SK-N-SH (cell line): ENCODE data around the gene GCN1. TPM values are rescaled to one million over a fixed set of nuclear protein-coding genes. Genes with fewer than 3 reads are reported as not detected.

ENCODE experiments used
- CTCF ChIA-PET: fragments of 300-600, 350-600 bp; formaldehyde crosslinking; extraction: SDS; loops from one replicate; lab custom pipeline; 2021; lab: Yijun Ruan, JAX
- POLR2A ChIA-PET: fragments of 350-600 bp; sonication (Branson Sonifier 250); formaldehyde crosslinking; extraction: SDS; loops from one replicate; lab custom pipeline; 2020; ENCODE audit warnings: antibody characterized with exemption, inconsistent platforms; lab: Yijun Ruan, JAX
- DNase-seq: peaks from one replicate; pipeline ENCODE4 v3.0.0; 2012
- H2AFZ ChIP-seq: fragments of 200-600 bp; sonication (generic); 2 replicates; pipeline ENCODE4 v1.8.1; 2016; ENCODE audit warnings: antibody characterized with exemption, mild to moderate bottlenecking, low read depth
- H3F3A ChIP-seq: fragments of 200-600 bp; sonication (generic); replicated peaks from 2 replicates; pipeline ENCODE3; 2016; ENCODE audit warnings: antibody characterized with exemption, mild to moderate bottlenecking; ENCODE audit not compliant: insufficient read depth
- H3K27ac ChIP-seq, 2 experiments: fragments of 200-500 bp in 1 of 2; fragments of 200-600 bp in 1 of 2; sonication (Bioruptor generic) in 1 of 2; sonication (generic), shearing (Covaris generic) in 1 of 2; 2 replicates each; pipeline versions ENCODE4 v1.5.1 to v1.6.1; 2014 to 2016; ENCODE audit warnings: low read depth in 2 of 2, inconsistent platforms in 1 of 2, low read length in 1 of 2, mild to moderate bottlenecking in 1 of 2, mixed read lengths in 1 of 2
- H3K27me3 ChIP-seq: fragments of 200-600 bp; sonication (generic), shearing (Covaris generic); 2 replicates; pipeline ENCODE4 v1.6.1; 2016; ENCODE audit warnings: mixed run types; ENCODE audit not compliant: insufficient read depth
- H3K36me3 ChIP-seq, 2 experiments: fragments of 200-500 bp in 1 of 2; fragments of 200-600 bp in 1 of 2; sonication (Bioruptor generic) in 1 of 2; sonication (generic) in 1 of 2; replicated peaks in 1 of 2; 2 replicates each; pipeline versions ENCODE3 to v1.5.1; 2014 to 2016; ENCODE audit warnings: low read length in 1 of 2, mild to moderate bottlenecking in 1 of 2; ENCODE audit not compliant: insufficient read depth in 2 of 2, control insufficient read depth in 1 of 2
- H3K4me1 ChIP-seq, 2 experiments: fragments of 200-500 bp in 1 of 2; fragments of 200-600 bp in 1 of 2; sonication (Bioruptor generic) in 1 of 2; sonication (generic), shearing (Covaris generic) in 1 of 2; 2 replicates each; pipeline versions ENCODE4 v1.5.1 to v1.6.1; 2014 to 2016; ENCODE audit warnings: low read depth in 1 of 2, low read length in 1 of 2, mixed run types in 1 of 2; ENCODE audit not compliant: insufficient read depth in 2 of 2, control insufficient read depth in 1 of 2
- H3K4me2 ChIP-seq: fragments of 200-600 bp; sonication (generic), shearing (Covaris generic); 2 replicates; pipeline ENCODE4 v1.6.1; 2017; ENCODE audit warnings: mixed run types
- H3K4me3 ChIP-seq, 2 experiments: fragments of 200-500 bp in 1 of 2; fragments of 200-600 bp in 1 of 2; sonication (Bioruptor generic) in 1 of 2; sonication (generic), shearing (Covaris generic) in 1 of 2; 2 replicates each; pipeline versions ENCODE4 v1.5.1 to v1.8.1; 2014 to 2016; ENCODE audit warnings: low read depth in 2 of 2, inconsistent platforms in 1 of 2, low read length in 1 of 2, mild to moderate bottlenecking in 1 of 2, mixed read lengths in 1 of 2, moderate library complexity in 1 of 2
- H3K79me2 ChIP-seq: fragments of 200-600 bp; sonication (generic); 2 replicates; pipeline ENCODE4 v1.8.1; 2017; ENCODE audit warnings: mild to moderate bottlenecking; ENCODE audit not compliant: insufficient read depth
- H3K9ac ChIP-seq: fragments of 200-600 bp; sonication (generic); 2 replicates; pipeline ENCODE4 v1.6.1; 2017; ENCODE audit warnings: mixed run types
- H3K9me2 ChIP-seq: fragments of 200-600 bp; sonication (generic); 2 replicates; pipeline ENCODE4 v1.6.1; 2017; ENCODE audit warnings: mixed run types
- H3K9me3 ChIP-seq: fragments of 200-600 bp; sonication (generic); 2 replicates; pipeline ENCODE4 v1.6.1; 2017; ENCODE audit warnings: mixed run types, mild to moderate bottlenecking, moderate library complexity
- H4K20me1 ChIP-seq: fragments of 200-600 bp; sonication (generic); 2 replicates; pipeline ENCODE4 v1.6.1; 2017; ENCODE audit warnings: mild to moderate bottlenecking, mixed run types; ENCODE audit not compliant: insufficient read depth
- ELF1 ChIP-seq: IDR thresholded peaks from 2 replicates; pipeline ENCODE4 v1.4.0; 2012
- EP300 ChIP-seq, 2 experiments: IDR thresholded peaks; 2 replicates each; pipeline versions ENCODE4 v1.4.0 to v1.6.1; 2012; ENCODE audit warnings: borderline replicate concordance in 1 of 2, low read depth in 1 of 2, low read length in 1 of 2
- EZH2phosphoT487 ChIP-seq: fragments of 200-600 bp; sonication (generic); IDR thresholded peaks from 2 replicates; pipeline ENCODE4 v1.6.1; 2017; ENCODE audit warnings: low read depth, mixed run types, mild to moderate bottlenecking, antibody characterized with exemption, moderate library complexity, borderline replicate concordance
- FOSL2 ChIP-seq: IDR thresholded peaks from 2 replicates; pipeline ENCODE4 v1.4.0; 2012; ENCODE audit warnings: low read depth, mild to moderate bottlenecking, moderate library complexity, borderline replicate concordance
- FOXJ3 ChIP-seq: sonication (generic); formaldehyde crosslinking; IDR thresholded peaks from 2 replicates; pipeline ENCODE4 v1.5.1; 2020; ENCODE audit warnings: mild to moderate bottlenecking, missing genetic modification reagents
- FOXM1 ChIP-seq: IDR thresholded peaks from 2 replicates; pipeline ENCODE4 v1.4.0; 2012; ENCODE audit warnings: low read depth, mild to moderate bottlenecking
- GABPA ChIP-seq: IDR thresholded peaks from 2 replicates; pipeline ENCODE4 v1.4.0; 2012; ENCODE audit warnings: low read depth, mild to moderate bottlenecking
- JUND ChIP-seq: IDR thresholded peaks from 2 replicates; pipeline ENCODE4 v1.4.0; 2012
- MEF2A ChIP-seq: IDR thresholded peaks from 2 replicates; pipeline ENCODE4 v1.4.0; 2012; ENCODE audit warnings: low read depth, borderline replicate concordance
- TAF1 ChIP-seq: IDR thresholded peaks from 2 replicates; pipeline ENCODE4 v1.6.1; 2012; ENCODE audit warnings: low read depth, mild to moderate bottlenecking, low read length, moderate library complexity, borderline replicate concordance
- YY1 ChIP-seq: IDR thresholded peaks from 2 replicates; pipeline ENCODE4 v1.4.0; 2012; ENCODE audit warnings: low read depth, mild to moderate bottlenecking
- WGBS: methylation state at CpG from one replicate; pipeline ENCODE4 v1.1.6; 2017; ENCODE audit warnings: low lambda C conversion rate; 5-methylcytosine and 5-hydroxymethylcytosine counted together
- polyA plus RNA-seq, 3 experiments: library from polyadenylated mRNA; depleted of rRNA; stranded (reverse); fragments of >200 nt; gene quantifications; 2 replicates each; pipeline ENCODE4 v1.2.3, GENCODE V29; 2012
- TF ChIP-seq, protein P1 (sequence below): fragments of 150-350 bp; IDR thresholded peaks from 2 replicates; pipeline ENCODE4 v1.6.1; 2017; ENCODE audit warnings: antibody characterized with exemption, low read length, low read depth, borderline replicate concordance
- TF ChIP-seq, protein P2 (sequence below): IDR thresholded peaks from 2 replicates; pipeline ENCODE4; 2012
- TF ChIP-seq, protein P3 (sequence below): IDR thresholded peaks from 2 replicates; pipeline ENCODE4 v1.4.0; 2012; ENCODE audit warnings: low read depth
- TF ChIP-seq, protein P4 (sequence below): IDR thresholded peaks from 2 replicates; pipeline ENCODE4 v1.6.1; 2012; ENCODE audit warnings: mild to moderate bottlenecking, low read depth, low read length, moderate library complexity

The GCN1 gene
- polyA plus RNA-seq, 1 of the 3 experiments (the other 2 are of a cell fraction) = 54.4 TPM

DNA sequence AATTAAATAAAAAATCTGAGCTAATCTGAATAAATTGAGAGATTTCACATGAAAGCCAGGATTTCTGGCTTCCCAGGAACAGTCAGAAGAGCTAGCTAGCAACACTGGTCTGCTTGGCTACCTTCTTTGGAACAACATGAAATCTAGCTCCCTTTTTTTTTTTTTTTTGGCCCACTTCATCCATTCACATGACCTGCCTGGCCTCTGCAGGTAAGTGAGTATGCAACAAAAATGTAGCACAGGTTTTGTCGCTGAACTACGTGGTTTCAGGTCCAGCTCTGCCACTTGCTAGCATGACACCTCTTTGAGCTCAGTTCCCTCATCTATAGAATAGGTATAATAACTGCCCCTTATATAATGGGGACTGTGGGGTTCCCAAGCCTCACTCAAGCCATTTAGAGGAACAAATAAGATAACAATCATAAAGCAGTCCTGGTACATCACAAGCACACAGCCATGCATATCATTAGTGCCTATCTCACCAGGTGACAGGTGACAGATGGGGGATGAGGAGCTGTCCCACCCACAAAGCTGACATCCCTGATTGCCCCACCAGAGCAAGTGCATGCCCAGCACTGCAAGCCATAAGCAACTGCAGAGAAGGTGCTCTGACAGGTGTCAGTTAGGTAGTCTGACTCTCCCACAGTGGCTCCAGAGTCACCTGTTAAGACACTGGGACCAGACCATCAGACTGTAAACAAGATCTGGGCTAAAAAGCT lies 45.4 kb upstream of the GCN1 start:
- H3K27ac ChIP-seq = no peak overlapping the region
- peaks cover 47% of the 10 kb centered on the region for H4K20me1 ChIP-seq
- no peaks in the 10 kb centered on the region for H3K27me3 ChIP-seq
- H2AFZ ChIP-seq = no peak overlapping the region
- peaks cover 31 to 40% of the 10 kb centered on the region in 2 experiments; a peak in 3 of 4 replicates for H3K4me1 ChIP-seq
- no peak overlapping the region for H3K4me3 ChIP-seq
- DNase-seq = no peak
- ChIA-PET CTCF (interaction anchor here (1.2 to 12.5 kb wide), 3 partner anchors 11 to 62 kb away, joined by 4 to 148 read pairs (median 122); partner anchors contain the start of genes PXN and SIRT4), POLR2A (interaction anchor here (1.0 to 2.4 kb wide), 2 partner anchors 39 to 51 kb away, joined by 5 to 10 read pairs; partner anchors contain the start of genes RNU4-2 and RPLP0)
- no peaks in the 10 kb centered on the region for H3K9me2 ChIP-seq
- H3F3A ChIP-seq = peaks cover 31% of the 10 kb centered on the region
- no peak overlapping the region; the same call in none of the 2 replicates for H3K4me2 ChIP-seq
- no peak overlapping the region for H3K9ac ChIP-seq
- no peaks in the 10 kb centered on the region for H3K9me3 ChIP-seq
- H3K36me3 ChIP-seq = peaks cover 0 to 12% of the 10 kb centered on the region in 2 experiments
- H3K79me2 ChIP-seq = peaks cover 100% of the 10 kb centered on the region
- 85% methylated on average over 2 of the region's 2 CpGs for WGBS
- TF ChIP-seq ELF1 (no peak), FOSL2 (no peak), FOXM1 (no peak), YY1 (no peak), TAF1 (no peak), FOXJ3 (CRISPR knock-in tag) (no peak), JUND (no peak), MEF2A (no peak), EZH2phosphoT487 (no peak), EP300 (IDR thresholded peaks at IDR 0.05; ENCODE audit: borderline replicate concordance in 1 of 2, low read depth in 1 of 2, low read length in 1 of 2) (no peak), GABPA (no peak)
- TF ChIP-seq, protein P1, sequence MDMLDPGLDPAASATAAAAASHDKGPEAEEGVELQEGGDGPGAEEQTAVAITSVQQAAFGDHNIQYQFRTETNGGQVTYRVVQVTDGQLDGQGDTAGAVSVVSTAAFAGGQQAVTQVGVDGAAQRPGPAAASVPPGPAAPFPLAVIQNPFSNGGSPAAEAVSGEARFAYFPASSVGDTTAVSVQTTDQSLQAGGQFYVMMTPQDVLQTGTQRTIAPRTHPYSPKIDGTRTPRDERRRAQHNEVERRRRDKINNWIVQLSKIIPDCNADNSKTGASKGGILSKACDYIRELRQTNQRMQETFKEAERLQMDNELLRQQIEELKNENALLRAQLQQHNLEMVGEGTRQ = no peak
- TF ChIP-seq, protein P2, sequence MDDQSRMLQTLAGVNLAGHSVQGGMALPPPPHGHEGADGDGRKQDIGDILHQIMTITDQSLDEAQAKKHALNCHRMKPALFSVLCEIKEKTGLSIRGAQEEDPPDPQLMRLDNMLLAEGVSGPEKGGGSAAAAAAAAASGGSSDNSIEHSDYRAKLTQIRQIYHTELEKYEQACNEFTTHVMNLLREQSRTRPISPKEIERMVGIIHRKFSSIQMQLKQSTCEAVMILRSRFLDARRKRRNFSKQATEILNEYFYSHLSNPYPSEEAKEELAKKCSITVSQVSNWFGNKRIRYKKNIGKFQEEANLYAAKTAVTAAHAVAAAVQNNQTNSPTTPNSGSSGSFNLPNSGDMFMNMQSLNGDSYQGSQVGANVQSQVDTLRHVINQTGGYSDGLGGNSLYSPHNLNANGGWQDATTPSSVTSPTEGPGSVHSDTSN = no peak
- TF ChIP-seq, protein P3, sequence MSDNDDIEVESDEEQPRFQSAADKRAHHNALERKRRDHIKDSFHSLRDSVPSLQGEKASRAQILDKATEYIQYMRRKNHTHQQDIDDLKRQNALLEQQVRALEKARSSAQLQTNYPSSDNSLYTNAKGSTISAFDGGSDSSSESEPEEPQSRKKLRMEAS = no peak
- TF ChIP-seq, protein P4, sequence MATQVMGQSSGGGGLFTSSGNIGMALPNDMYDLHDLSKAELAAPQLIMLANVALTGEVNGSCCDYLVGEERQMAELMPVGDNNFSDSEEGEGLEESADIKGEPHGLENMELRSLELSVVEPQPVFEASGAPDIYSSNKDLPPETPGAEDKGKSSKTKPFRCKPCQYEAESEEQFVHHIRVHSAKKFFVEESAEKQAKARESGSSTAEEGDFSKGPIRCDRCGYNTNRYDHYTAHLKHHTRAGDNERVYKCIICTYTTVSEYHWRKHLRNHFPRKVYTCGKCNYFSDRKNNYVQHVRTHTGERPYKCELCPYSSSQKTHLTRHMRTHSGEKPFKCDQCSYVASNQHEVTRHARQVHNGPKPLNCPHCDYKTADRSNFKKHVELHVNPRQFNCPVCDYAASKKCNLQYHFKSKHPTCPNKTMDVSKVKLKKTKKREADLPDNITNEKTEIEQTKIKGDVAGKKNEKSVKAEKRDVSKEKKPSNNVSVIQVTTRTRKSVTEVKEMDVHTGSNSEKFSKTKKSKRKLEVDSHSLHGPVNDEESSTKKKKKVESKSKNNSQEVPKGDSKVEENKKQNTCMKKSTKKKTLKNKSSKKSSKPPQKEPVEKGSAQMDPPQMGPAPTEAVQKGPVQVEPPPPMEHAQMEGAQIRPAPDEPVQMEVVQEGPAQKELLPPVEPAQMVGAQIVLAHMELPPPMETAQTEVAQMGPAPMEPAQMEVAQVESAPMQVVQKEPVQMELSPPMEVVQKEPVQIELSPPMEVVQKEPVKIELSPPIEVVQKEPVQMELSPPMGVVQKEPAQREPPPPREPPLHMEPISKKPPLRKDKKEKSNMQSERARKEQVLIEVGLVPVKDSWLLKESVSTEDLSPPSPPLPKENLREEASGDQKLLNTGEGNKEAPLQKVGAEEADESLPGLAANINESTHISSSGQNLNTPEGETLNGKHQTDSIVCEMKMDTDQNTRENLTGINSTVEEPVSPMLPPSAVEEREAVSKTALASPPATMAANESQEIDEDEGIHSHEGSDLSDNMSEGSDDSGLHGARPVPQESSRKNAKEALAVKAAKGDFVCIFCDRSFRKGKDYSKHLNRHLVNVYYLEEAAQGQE = no peak
